ENCODE data around the gene AFAP1L2. TPM values are rescaled to one million over a fixed set of nuclear protein-coding genes. Genes with fewer than 3 reads are reported as not detected.

AFAP1L2 gene
- polyA plus RNA-seq, 3 donors = 0.01 to 0.43 TPM; not detected in 1

DNA sequence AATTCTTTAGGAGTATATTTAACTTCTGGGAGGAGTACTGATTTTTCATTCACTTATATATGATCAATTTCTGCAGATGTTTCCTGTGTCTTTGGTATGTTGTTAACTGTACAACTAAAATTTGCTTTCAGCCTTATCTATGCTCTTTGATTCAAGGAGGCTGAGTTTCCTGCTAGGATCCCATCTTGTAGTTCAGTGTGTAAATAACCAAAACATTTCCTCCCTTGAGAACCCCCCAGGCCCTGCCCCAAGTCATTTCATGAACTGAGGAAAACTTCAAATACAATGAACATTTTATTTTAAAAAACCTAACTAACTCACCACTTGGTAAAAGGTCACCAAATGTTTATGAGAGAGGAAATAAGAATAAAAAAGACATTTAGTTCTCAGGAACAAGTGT is 109.8 kb downstream of the AFAP1L2 start:
- intact Hi-C loops (cut with micrococcal nuclease) = no loop called here
- Mint-ChIP-seq H3K4me1 (no peaks in the 10 kb centered on the region), H3K4me3 (no peak overlapping the region), H3K9me3 (peaks cover 12 to 23% (median 18%) of the 10 kb centered on the region in 7 donors), H3K36me3 (no peaks in the 10 kb centered on the region), H3K27me3 (ENCODE audit: low read depth in 3 of 3) (peaks cover 0 to 4% (median 1%) of the 10 kb centered on the region in 3 donors), H3K27ac (no peak overlapping the region)
- H3K9me3 ChIP-seq (replicated peaks in 1 of 2; ENCODE audit: control insufficient read depth in 1 of 2, insufficient read depth in 1 of 2, low read length in 2 of 2) = peaks cover 9 to 24% of the 10 kb centered on the region in 2 donors
- H3K4me1 ChIP-seq (ENCODE audit: control insufficient read depth in 1 of 2, insufficient read depth in 2 of 2, low read length in 2 of 2) = no peaks in the 10 kb centered on the region
- H3K4me3 ChIP-seq (replicated peaks in 1 of 3; ENCODE audit: low read depth in 2 of 3, low read length in 3 of 3) = no peak overlapping the region
- no peak overlapping the region for H3K9ac ChIP-seq (ENCODE audit: insufficient read depth, low read length, poor library complexity, severe bottlenecking)
- H2AFZ ChIP-seq (ENCODE audit: insufficient read depth, low read depth, low read length, poor library complexity, severe bottlenecking) = no peak overlapping the region
- TF ChIP-seq, protein P1, sequence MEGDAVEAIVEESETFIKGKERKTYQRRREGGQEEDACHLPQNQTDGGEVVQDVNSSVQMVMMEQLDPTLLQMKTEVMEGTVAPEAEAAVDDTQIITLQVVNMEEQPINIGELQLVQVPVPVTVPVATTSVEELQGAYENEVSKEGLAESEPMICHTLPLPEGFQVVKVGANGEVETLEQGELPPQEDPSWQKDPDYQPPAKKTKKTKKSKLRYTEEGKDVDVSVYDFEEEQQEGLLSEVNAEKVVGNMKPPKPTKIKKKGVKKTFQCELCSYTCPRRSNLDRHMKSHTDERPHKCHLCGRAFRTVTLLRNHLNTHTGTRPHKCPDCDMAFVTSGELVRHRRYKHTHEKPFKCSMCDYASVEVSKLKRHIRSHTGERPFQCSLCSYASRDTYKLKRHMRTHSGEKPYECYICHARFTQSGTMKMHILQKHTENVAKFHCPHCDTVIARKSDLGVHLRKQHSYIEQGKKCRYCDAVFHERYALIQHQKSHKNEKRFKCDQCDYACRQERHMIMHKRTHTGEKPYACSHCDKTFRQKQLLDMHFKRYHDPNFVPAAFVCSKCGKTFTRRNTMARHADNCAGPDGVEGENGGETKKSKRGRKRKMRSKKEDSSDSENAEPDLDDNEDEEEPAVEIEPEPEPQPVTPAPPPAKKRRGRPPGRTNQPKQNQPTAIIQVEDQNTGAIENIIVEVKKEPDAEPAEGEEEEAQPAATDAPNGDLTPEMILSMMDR (IDR thresholded peaks at IDR 0.05) = no peak
- no peak overlapping the region for H3K27ac ChIP-seq (ENCODE audit: low read depth in 1 of 2, low read length in 2 of 2)
- no peaks in the 10 kb centered on the region for H3K27me3 ChIP-seq (ENCODE audit: control insufficient read depth in 2 of 2, insufficient read depth in 2 of 2, low read length in 2 of 2)
- H4K20me1 ChIP-seq (ENCODE audit: insufficient read depth, low read length) = no peaks in the 10 kb centered on the region
- H3K79me2 ChIP-seq (ENCODE audit: insufficient read depth, low read length) = no peaks in the 10 kb centered on the region
- no peak for DNase-seq
- H3K4me2 ChIP-seq (replicated peaks; ENCODE audit: extremely low read depth, low read length, poor library complexity, severe bottlenecking) = no peak overlapping the region
- H3K36me3 ChIP-seq (replicated peaks in 1 of 2; ENCODE audit: control insufficient read depth in 1 of 2, insufficient read depth in 2 of 2, low read length in 2 of 2) = no peaks in the 10 kb centered on the region

DNA sequence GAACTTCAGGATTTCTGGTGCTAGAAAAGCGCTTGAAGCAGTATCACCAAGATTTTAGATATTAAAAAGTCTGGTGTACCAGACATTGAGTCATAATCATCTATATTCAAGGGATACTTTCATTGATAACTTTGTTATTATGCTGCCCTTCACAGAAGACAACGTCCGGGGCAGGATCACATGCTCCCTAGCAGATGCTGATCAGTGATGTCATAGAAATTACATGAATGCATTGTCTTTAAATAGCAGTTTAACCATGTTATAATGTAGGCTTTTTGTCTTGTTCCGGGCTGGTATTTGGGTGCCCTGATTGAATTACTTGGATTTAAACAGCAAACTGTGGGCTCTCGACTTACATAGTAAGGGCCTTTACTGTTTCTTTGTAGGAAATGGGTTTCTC is 111.2 kb downstream of the AFAP1L2 start:
- no peaks in the 10 kb centered on the region for H4K20me1 ChIP-seq (ENCODE audit: insufficient read depth, low read length)
- H3K4me1 ChIP-seq (ENCODE audit: control insufficient read depth in 1 of 2, insufficient read depth in 2 of 2, low read length in 2 of 2) = no peaks in the 10 kb centered on the region
- Mint-ChIP-seq H3K9me3 (peaks cover 12 to 23% (median 18%) of the 10 kb centered on the region in 7 donors), H3K36me3 (no peaks in the 10 kb centered on the region), H3K27me3 (ENCODE audit: low read depth in 3 of 3) (peaks cover 0 to 4% (median 1%) of the 10 kb centered on the region in 3 donors), H3K4me3 (no peak overlapping the region), H3K4me1 (no peaks in the 10 kb centered on the region), H3K27ac (no peak overlapping the region)
- H3K79me2 ChIP-seq (ENCODE audit: insufficient read depth, low read length) = no peaks in the 10 kb centered on the region
- H3K27me3 ChIP-seq (ENCODE audit: control insufficient read depth in 2 of 2, insufficient read depth in 2 of 2, low read length in 2 of 2) = no peaks in the 10 kb centered on the region
- H3K36me3 ChIP-seq (replicated peaks in 1 of 2; ENCODE audit: control insufficient read depth in 1 of 2, insufficient read depth in 2 of 2, low read length in 2 of 2) = no peaks in the 10 kb centered on the region
- WGBS (ENCODE audit: insufficient coverage) = 100% methylated on average over 3 of the region's 5 CpGs
- no peak overlapping the region for H2AFZ ChIP-seq (ENCODE audit: insufficient read depth, low read depth, low read length, poor library complexity, severe bottlenecking)
- H3K4me3 ChIP-seq (replicated peaks in 1 of 3; ENCODE audit: low read depth in 2 of 3, low read length in 3 of 3) = no peak overlapping the region
- no peak for DNase-seq
- TF ChIP-seq, protein P1 (IDR thresholded peaks at IDR 0.05) = no peak
- intact Hi-C loops (cut with micrococcal nuclease) = no loop called here
- peaks cover 9 to 24% of the 10 kb centered on the region in 2 donors for H3K9me3 ChIP-seq (replicated peaks in 1 of 2; ENCODE audit: control insufficient read depth in 1 of 2, insufficient read depth in 1 of 2, low read length in 2 of 2)
- no peak overlapping the region for H3K4me2 ChIP-seq (replicated peaks; ENCODE audit: extremely low read depth, low read length, poor library complexity, severe bottlenecking)
- H3K9ac ChIP-seq (ENCODE audit: insufficient read depth, low read length, poor library complexity, severe bottlenecking) = no peak overlapping the region
- H3K27ac ChIP-seq (ENCODE audit: low read depth in 1 of 2, low read length in 2 of 2) = no peak overlapping the region
